ENCODE measurements around the gene NRXN3.

- TF ChIP-seq POLR2A (IDR thresholded peaks at IDR 0.05) (no peak), CTCF (IDR thresholded peaks at IDR 0.05) (peak; percentile 33 to 65 (median 55)), EP300 (IDR thresholded peaks at IDR 0.05; ENCODE audit: low read depth) (no peak), POLR2AphosphoS5 (IDR thresholded peaks at IDR 0.05) (no peak)
Measured at GRCh38 chr14:78758333-78758732, 588.2 kb downstream of the NRXN3 start.
